SK-N-SH (cell line): ENCODE data around the gene RASL11B.

Experiments used
- EP300 ChIP-seq, 2 experiments: IDR thresholded peaks; 2 replicates each; pipeline versions ENCODE4 v1.4.0 to v1.6.1; 2012; ENCODE audit warnings: borderline replicate concordance in 1 of 2, low read depth in 1 of 2, low read length in 1 of 2
- FOXM1 ChIP-seq: IDR thresholded peaks from 2 replicates; pipeline ENCODE4 v1.4.0; 2012; ENCODE audit warnings: low read depth, mild to moderate bottlenecking
- JUND ChIP-seq: IDR thresholded peaks from 2 replicates; pipeline ENCODE4 v1.4.0; 2012
- POLR2AphosphoS5 ChIP-seq: IDR thresholded peaks from 2 replicates; pipeline ENCODE4 v1.6.1; 2012; ENCODE audit warnings: low read depth, low read length
- RAD21 ChIP-seq: IDR thresholded peaks from 2 replicates; pipeline ENCODE4 v1.6.1; 2012; ENCODE audit warnings: mild to moderate bottlenecking, low read length
- YY1 ChIP-seq: IDR thresholded peaks from 2 replicates; pipeline ENCODE4 v1.4.0; 2012; ENCODE audit warnings: low read depth, mild to moderate bottlenecking
- TF ChIP-seq, protein P1 (sequence below): IDR thresholded peaks from 2 replicates; pipeline ENCODE4 v1.4.0; 2012; ENCODE audit warnings: low read depth
- TF ChIP-seq, protein P2 (sequence below): fragments of 150-350 bp; IDR thresholded peaks from 2 replicates; pipeline ENCODE4 v1.6.1; 2017; ENCODE audit warnings: antibody characterized with exemption, low read length, low read depth, borderline replicate concordance
- TF ChIP-seq, protein P3 (sequence below): fragments of 200-600 bp; sonication (generic); IDR thresholded peaks from 2 replicates; pipeline ENCODE4 v1.6.1; 2017; ENCODE audit warnings: antibody characterized with exemption, mild to moderate bottlenecking, moderate library complexity
- TF ChIP-seq, protein P4 (sequence below): IDR thresholded peaks from 2 replicates; pipeline ENCODE4 v1.6.1; 2012; ENCODE audit warnings: mild to moderate bottlenecking, low read depth, low read length, moderate library complexity
- TF ChIP-seq, protein P5 (sequence below): IDR thresholded peaks from 2 replicates; pipeline ENCODE4 v1.4.0; 2012; ENCODE audit warnings: low read depth, borderline replicate concordance

DNA sequence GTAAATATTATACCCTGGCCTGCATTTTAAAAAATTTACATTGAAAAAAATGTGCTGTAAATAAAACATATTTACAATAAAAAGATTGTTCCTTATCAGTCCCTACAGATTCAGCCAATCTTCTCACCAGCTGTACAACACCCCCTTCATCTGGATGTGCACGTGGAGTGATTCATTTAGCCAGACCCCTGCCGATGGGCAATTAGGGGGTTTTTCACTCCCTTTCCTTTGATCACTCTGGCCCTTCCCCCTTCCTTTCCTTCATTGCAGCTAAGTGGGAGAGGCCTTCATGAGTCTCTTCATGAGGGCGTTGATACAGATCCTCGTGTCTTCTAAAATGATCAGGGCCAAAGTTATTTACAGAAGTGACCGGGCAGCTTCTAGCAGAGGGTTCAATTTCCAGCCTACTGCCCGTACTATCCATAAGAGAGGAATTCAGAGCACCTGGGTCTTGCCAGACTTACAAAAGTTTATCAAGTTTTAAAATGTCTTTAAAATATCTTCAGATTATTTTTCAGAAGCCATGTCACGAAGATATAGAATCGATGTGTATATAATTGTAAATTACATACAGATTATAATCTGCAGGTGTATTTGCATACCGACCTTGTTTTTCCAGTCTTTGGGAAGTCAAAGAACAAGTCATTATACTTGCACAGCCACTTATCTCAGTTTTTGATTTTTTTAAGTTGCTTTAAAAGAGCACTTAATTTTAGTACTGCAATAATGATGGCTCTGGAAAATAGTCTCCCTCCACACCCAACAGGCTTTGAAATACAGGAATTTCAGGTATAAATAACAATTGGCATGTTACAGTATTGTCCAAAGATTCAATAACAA, 21.4 kb upstream of the RASL11B start:
- TF ChIP-seq, protein P1, sequence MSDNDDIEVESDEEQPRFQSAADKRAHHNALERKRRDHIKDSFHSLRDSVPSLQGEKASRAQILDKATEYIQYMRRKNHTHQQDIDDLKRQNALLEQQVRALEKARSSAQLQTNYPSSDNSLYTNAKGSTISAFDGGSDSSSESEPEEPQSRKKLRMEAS: no peak
- TF ChIP-seq, protein P2, sequence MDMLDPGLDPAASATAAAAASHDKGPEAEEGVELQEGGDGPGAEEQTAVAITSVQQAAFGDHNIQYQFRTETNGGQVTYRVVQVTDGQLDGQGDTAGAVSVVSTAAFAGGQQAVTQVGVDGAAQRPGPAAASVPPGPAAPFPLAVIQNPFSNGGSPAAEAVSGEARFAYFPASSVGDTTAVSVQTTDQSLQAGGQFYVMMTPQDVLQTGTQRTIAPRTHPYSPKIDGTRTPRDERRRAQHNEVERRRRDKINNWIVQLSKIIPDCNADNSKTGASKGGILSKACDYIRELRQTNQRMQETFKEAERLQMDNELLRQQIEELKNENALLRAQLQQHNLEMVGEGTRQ: no peak
- TF ChIP-seq, protein P3, sequence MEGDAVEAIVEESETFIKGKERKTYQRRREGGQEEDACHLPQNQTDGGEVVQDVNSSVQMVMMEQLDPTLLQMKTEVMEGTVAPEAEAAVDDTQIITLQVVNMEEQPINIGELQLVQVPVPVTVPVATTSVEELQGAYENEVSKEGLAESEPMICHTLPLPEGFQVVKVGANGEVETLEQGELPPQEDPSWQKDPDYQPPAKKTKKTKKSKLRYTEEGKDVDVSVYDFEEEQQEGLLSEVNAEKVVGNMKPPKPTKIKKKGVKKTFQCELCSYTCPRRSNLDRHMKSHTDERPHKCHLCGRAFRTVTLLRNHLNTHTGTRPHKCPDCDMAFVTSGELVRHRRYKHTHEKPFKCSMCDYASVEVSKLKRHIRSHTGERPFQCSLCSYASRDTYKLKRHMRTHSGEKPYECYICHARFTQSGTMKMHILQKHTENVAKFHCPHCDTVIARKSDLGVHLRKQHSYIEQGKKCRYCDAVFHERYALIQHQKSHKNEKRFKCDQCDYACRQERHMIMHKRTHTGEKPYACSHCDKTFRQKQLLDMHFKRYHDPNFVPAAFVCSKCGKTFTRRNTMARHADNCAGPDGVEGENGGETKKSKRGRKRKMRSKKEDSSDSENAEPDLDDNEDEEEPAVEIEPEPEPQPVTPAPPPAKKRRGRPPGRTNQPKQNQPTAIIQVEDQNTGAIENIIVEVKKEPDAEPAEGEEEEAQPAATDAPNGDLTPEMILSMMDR: no peak
- TF ChIP-seq JUND (no peak), POLR2AphosphoS5 (no peak), FOXM1 (no peak), RAD21 (no peak), EP300 (IDR thresholded peaks at IDR 0.05; ENCODE audit: borderline replicate concordance in 1 of 2, low read depth in 1 of 2, low read length in 1 of 2) (no peak), YY1 (no peak)
- TF ChIP-seq, protein P4, sequence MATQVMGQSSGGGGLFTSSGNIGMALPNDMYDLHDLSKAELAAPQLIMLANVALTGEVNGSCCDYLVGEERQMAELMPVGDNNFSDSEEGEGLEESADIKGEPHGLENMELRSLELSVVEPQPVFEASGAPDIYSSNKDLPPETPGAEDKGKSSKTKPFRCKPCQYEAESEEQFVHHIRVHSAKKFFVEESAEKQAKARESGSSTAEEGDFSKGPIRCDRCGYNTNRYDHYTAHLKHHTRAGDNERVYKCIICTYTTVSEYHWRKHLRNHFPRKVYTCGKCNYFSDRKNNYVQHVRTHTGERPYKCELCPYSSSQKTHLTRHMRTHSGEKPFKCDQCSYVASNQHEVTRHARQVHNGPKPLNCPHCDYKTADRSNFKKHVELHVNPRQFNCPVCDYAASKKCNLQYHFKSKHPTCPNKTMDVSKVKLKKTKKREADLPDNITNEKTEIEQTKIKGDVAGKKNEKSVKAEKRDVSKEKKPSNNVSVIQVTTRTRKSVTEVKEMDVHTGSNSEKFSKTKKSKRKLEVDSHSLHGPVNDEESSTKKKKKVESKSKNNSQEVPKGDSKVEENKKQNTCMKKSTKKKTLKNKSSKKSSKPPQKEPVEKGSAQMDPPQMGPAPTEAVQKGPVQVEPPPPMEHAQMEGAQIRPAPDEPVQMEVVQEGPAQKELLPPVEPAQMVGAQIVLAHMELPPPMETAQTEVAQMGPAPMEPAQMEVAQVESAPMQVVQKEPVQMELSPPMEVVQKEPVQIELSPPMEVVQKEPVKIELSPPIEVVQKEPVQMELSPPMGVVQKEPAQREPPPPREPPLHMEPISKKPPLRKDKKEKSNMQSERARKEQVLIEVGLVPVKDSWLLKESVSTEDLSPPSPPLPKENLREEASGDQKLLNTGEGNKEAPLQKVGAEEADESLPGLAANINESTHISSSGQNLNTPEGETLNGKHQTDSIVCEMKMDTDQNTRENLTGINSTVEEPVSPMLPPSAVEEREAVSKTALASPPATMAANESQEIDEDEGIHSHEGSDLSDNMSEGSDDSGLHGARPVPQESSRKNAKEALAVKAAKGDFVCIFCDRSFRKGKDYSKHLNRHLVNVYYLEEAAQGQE: no peak
- TF ChIP-seq, protein P5, sequence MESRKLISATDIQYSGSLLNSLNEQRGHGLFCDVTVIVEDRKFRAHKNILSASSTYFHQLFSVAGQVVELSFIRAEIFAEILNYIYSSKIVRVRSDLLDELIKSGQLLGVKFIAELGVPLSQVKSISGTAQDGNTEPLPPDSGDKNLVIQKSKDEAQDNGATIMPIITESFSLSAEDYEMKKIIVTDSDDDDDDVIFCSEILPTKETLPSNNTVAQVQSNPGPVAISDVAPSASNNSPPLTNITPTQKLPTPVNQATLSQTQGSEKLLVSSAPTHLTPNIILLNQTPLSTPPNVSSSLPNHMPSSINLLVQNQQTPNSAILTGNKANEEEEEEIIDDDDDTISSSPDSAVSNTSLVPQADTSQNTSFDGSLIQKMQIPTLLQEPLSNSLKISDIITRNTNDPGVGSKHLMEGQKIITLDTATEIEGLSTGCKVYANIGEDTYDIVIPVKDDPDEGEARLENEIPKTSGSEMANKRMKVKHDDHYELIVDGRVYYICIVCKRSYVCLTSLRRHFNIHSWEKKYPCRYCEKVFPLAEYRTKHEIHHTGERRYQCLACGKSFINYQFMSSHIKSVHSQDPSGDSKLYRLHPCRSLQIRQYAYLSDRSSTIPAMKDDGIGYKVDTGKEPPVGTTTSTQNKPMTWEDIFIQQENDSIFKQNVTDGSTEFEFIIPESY: no peak
